Breast epithelium (tissue), 4 donors: ENCODE data around the gene PSMD13. TPM values are rescaled to one million over a fixed set of nuclear protein-coding genes. Genes with fewer than 3 reads are reported as not detected.

Experiments
- DNase-seq, 2 donors: peaks; one replicate each; pipeline ENCODE4 v3.0.0-alpha.2; 2019; ENCODE audit warnings: low spot score in 2 of 2
- H3K27ac ChIP-seq, 2 donors: fragments of 200-600 bp; sonication (generic) in 1 of 2; one replicate each; pipeline ENCODE4 v1.5.1; 2016 to 2019; ENCODE audit warnings: mild to moderate bottlenecking in 1 of 2
- H3K27me3 ChIP-seq, 2 donors: fragments of 200-600 bp; sonication (generic) in 1 of 2; one replicate each; pipeline versions ENCODE4 v1.5.1 to v1.6.0; 2017 to 2019; ENCODE audit warnings: control low read depth in 1 of 2, mild to moderate bottlenecking in 1 of 2
- H3K36me3 ChIP-seq: fragments of 200-600 bp; one replicate; pipeline ENCODE4 v1.5.1; 2019
- H3K4me1 ChIP-seq, 2 donors: fragments of 200-600 bp; sonication (generic); one replicate each; pipeline ENCODE4 v1.5.1; 2016 to 2019; ENCODE audit warnings: control low read depth in 1 of 2
- H3K4me3 ChIP-seq, 3 donors: fragments of 200-600 bp; sonication (generic); 1 replicate in 2 of 3; 2 replicates in 1 of 3; pipeline ENCODE4 v1.5.1; 2016 to 2019; ENCODE audit warnings: mild to moderate bottlenecking in 3 of 3, moderate library complexity in 2 of 3
- H3K9me3 ChIP-seq, 2 donors: fragments of 200-600 bp; sonication (generic) in 1 of 2; one replicate each; pipeline ENCODE4 v1.5.1; 2016 to 2019; ENCODE audit warnings: control low read depth in 1 of 2
- CTCF ChIP-seq, 3 donors: fragments of 450-650 bp; IDR thresholded peaks; one replicate each; pipeline ENCODE4 v1.5.1; 2016 to 2017; ENCODE audit warnings: antibody characterized with exemption in 3 of 3, mild to moderate bottlenecking in 3 of 3, moderate library complexity in 3 of 3
- POLR2A ChIP-seq: fragments of 450-650 bp; IDR thresholded peaks from one replicate; pipeline ENCODE4 v1.6.1; 2016; ENCODE audit warnings: antibody characterized with exemption, mild to moderate bottlenecking, moderate library complexity
- POLR2AphosphoS5 ChIP-seq, 3 donors: sonication (generic); formaldehyde crosslinking; IDR thresholded peaks; one replicate each; pipeline ENCODE4 v1.6.1; 2017; ENCODE audit warnings: antibody characterized with exemption in 3 of 3
- intact Hi-C: fragments of 100-400 bp; cut with DNase I; formaldehyde crosslinking; loops from one replicate; pipeline ENCODE4 v1.15.1; 2023; ENCODE audit warnings: low total_unique reads
- total RNA-seq, 3 donors: library from RNA; depleted of rRNA; stranded (reverse); fragments of >200 nt; gene quantifications; one replicate each; pipeline ENCODE4 v1.1.0, GENCODE V29; 2016

PSMD13 gene
- total RNA-seq, 3 donors from 2014 or later, result 96.0 to 114 (median 106) TPM

GRCh38 chr11:293852-294661, 57.3 kb downstream of the PSMD13 start:
- TF ChIP-seq POLR2A (no peak), POLR2AphosphoS5 (IDR thresholded peaks at IDR 0.05) (no peak), CTCF (IDR thresholded peaks at IDR 0.05) (no peak)
- no peak for DNase-seq
- intact Hi-C loops, result loop anchor here (2.0 kb wide), 1 partner anchor 77 kb away; no protein-coding TSS in a partner anchor
- Histone ChIP-seq H3K9me3 (no peaks in the 10 kb centered on the region), H3K27me3 (peaks cover 0 to 8% of the 10 kb centered on the region in 2 donors), H3K27ac (no peak overlapping the region), H3K36me3 (no peaks in the 10 kb centered on the region), H3K4me3 (no peak overlapping the region), H3K4me1 (no peaks in the 10 kb centered on the region)

GRCh38 chr11:294780-295179, 58.0 kb downstream of the PSMD13 start:
- H3K36me3 ChIP-seq, result no peaks in the 10 kb centered on the region

GRCh38 chr11:295351-296170, 58.8 kb downstream of the PSMD13 start:
- H3K9me3 ChIP-seq, result no peaks in the 10 kb centered on the region
- no peak for TF ChIP-seq CTCF (IDR thresholded peaks at IDR 0.05)
- TF ChIP-seq POLR2A, result no peak
- no peak for TF ChIP-seq POLR2AphosphoS5 (IDR thresholded peaks at IDR 0.05)
- H3K36me3 ChIP-seq, result no peaks in the 10 kb centered on the region
- intact Hi-C loops, result loop anchor here (2.0 to 5.0 kb wide), 2 partner anchors 67 to 79 kb away; no protein-coding TSS in a partner anchor
- no peak for DNase-seq
- no peak overlapping the region for H3K27ac ChIP-seq
- peaks cover 0 to 18% of the 10 kb centered on the region in 2 donors for H3K27me3 ChIP-seq
- no peak overlapping the region for H3K4me3 ChIP-seq
- no peaks in the 10 kb centered on the region for H3K4me1 ChIP-seq

More at GRCh38 chr11:294780-295179, 58.0 kb downstream of the PSMD13 start:
- Histone ChIP-seq H3K27ac (no peak overlapping the region), H3K9me3 (no peaks in the 10 kb centered on the region), H3K4me3 (no peak overlapping the region), H3K4me1 (no peaks in the 10 kb centered on the region), H3K27me3 (peaks cover 0 to 14% of the 10 kb centered on the region in 2 donors)
- intact Hi-C loops, result loop anchor here (2.0 to 5.0 kb wide), 2 partner anchors 68 to 78 kb away; no protein-coding TSS in a partner anchor
- TF ChIP-seq CTCF (IDR thresholded peaks at IDR 0.05) (no peak), POLR2A (no peak), POLR2AphosphoS5 (IDR thresholded peaks at IDR 0.05) (no peak)
- DNase-seq, result no peak

- intact Hi-C loops, result loop anchor here (5.0 kb wide), 1 partner anchor 66 kb away; no protein-coding TSS in a partner anchor
- Histone ChIP-seq H3K27me3 (peaks cover 0 to 18% of the 10 kb centered on the region in 2 donors), H3K36me3 (no peaks in the 10 kb centered on the region), H3K4me3 (no peak overlapping the region), H3K9me3 (no peaks in the 10 kb centered on the region), H3K27ac (no peak overlapping the region), H3K4me1 (no peaks in the 10 kb centered on the region)
- no peak for DNase-seq
- no peak for TF ChIP-seq CTCF (IDR thresholded peaks at IDR 0.05)
- TF ChIP-seq POLR2AphosphoS5 (IDR thresholded peaks at IDR 0.05), result no peak
- TF ChIP-seq POLR2A, result no peak
Observed at GRCh38 chr11:296171-297050, 59.6 kb downstream of the PSMD13 start.
